ENCODE measurements around the gene MRPL57.

DNA sequence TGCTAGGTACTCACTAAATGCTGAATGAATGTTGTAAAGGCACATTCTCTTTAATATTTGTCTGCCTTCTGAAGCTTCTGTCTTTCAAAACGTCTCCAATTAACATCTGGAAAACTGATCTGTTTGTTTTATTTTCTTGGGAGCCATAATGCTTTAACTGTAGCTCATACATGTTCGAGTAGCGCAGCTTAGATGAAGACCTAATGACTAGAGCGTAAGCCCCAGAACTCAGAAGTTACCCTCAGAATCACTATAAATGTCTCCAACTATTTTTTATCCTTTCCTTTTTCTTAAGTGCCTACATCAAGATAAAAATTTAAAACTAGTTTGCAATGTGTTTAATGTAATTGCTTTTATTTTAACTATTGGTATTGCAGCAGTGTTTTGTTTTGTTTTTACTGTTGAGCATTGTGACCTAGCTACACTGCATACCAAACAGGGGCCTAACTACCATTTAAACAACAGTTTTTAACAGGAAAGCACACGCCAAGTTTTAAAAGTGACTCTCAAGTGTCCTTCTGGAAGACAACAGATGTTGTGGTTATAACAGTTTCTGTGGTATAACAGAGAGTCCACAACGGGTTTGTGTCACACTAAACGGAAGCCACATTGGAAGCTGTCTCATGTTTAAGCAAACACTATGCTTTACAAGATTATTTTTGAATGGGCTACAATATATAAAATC, 42.0 kb downstream of the MRPL57 start:
- TF ChIP-seq, protein P1, sequence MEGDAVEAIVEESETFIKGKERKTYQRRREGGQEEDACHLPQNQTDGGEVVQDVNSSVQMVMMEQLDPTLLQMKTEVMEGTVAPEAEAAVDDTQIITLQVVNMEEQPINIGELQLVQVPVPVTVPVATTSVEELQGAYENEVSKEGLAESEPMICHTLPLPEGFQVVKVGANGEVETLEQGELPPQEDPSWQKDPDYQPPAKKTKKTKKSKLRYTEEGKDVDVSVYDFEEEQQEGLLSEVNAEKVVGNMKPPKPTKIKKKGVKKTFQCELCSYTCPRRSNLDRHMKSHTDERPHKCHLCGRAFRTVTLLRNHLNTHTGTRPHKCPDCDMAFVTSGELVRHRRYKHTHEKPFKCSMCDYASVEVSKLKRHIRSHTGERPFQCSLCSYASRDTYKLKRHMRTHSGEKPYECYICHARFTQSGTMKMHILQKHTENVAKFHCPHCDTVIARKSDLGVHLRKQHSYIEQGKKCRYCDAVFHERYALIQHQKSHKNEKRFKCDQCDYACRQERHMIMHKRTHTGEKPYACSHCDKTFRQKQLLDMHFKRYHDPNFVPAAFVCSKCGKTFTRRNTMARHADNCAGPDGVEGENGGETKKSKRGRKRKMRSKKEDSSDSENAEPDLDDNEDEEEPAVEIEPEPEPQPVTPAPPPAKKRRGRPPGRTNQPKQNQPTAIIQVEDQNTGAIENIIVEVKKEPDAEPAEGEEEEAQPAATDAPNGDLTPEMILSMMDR (IDR thresholded peaks at IDR 0.05), result no peak
- TF ChIP-seq ZNF138 (CRISPR knock-in tag; conservative IDR thresholded peaks at IDR 0.05) (no peak), TEAD4 (CRISPR knock-in tag; IDR thresholded peaks at IDR 0.05) (no peak), MYBL2 (CRISPR knock-in tag; IDR thresholded peaks at IDR 0.05) (no peak), CBFB (CRISPR knock-in tag; IDR thresholded peaks at IDR 0.05; ENCODE audit: low read depth) (no peak), RELA (CRISPR knock-in tag; IDR thresholded peaks at IDR 0.05; ENCODE audit: borderline replicate concordance) (no peak), ELF4 (CRISPR knock-in tag; IDR thresholded peaks at IDR 0.05; ENCODE audit: low read depth) (no peak)
- TF ChIP-seq, protein P2, sequence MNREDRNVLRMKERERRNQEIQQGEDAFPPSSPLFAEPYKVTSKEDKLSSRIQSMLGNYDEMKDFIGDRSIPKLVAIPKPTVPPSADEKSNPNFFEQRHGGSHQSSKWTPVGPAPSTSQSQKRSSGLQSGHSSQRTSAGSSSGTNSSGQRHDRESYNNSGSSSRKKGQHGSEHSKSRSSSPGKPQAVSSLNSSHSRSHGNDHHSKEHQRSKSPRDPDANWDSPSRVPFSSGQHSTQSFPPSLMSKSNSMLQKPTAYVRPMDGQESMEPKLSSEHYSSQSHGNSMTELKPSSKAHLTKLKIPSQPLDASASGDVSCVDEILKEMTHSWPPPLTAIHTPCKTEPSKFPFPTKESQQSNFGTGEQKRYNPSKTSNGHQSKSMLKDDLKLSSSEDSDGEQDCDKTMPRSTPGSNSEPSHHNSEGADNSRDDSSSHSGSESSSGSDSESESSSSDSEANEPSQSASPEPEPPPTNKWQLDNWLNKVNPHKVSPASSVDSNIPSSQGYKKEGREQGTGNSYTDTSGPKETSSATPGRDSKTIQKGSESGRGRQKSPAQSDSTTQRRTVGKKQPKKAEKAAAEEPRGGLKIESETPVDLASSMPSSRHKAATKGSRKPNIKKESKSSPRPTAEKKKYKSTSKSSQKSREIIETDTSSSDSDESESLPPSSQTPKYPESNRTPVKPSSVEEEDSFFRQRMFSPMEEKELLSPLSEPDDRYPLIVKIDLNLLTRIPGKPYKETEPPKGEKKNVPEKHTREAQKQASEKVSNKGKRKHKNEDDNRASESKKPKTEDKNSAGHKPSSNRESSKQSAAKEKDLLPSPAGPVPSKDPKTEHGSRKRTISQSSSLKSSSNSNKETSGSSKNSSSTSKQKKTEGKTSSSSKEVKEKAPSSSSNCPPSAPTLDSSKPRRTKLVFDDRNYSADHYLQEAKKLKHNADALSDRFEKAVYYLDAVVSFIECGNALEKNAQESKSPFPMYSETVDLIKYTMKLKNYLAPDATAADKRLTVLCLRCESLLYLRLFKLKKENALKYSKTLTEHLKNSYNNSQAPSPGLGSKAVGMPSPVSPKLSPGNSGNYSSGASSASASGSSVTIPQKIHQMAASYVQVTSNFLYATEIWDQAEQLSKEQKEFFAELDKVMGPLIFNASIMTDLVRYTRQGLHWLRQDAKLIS (CRISPR knock-in tag; IDR thresholded peaks at IDR 0.05; ENCODE audit: borderline replicate concordance), result no peak
- TF ChIP-seq, protein P3, sequence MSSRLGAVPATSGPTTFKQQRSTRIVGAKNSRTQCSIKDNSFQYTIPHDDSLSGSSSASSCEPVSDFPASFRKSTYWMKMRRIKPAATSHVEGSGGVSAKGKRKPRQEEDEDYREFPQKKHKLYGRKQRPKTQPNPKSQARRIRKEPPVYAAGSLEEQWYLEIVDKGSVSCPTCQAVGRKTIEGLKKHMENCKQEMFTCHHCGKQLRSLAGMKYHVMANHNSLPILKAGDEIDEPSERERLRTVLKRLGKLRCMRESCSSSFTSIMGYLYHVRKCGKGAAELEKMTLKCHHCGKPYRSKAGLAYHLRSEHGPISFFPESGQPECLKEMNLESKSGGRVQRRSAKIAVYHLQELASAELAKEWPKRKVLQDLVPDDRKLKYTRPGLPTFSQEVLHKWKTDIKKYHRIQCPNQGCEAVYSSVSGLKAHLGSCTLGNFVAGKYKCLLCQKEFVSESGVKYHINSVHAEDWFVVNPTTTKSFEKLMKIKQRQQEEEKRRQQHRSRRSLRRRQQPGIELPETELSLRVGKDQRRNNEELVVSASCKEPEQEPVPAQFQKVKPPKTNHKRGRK (CRISPR knock-in tag; IDR thresholded peaks at IDR 0.05; ENCODE audit: borderline replicate concordance), result no peak
- TF ChIP-seq, protein P4, sequence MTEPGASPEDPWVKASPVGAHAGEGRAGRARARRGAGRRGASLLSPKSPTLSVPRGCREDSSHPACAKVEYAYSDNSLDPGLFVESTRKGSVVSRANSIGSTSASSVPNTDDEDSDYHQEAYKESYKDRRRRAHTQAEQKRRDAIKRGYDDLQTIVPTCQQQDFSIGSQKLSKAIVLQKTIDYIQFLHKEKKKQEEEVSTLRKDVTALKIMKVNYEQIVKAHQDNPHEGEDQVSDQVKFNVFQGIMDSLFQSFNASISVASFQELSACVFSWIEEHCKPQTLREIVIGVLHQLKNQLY (CRISPR knock-in tag; IDR thresholded peaks at IDR 0.05), result no peak
- TF ChIP-seq, protein P5, sequence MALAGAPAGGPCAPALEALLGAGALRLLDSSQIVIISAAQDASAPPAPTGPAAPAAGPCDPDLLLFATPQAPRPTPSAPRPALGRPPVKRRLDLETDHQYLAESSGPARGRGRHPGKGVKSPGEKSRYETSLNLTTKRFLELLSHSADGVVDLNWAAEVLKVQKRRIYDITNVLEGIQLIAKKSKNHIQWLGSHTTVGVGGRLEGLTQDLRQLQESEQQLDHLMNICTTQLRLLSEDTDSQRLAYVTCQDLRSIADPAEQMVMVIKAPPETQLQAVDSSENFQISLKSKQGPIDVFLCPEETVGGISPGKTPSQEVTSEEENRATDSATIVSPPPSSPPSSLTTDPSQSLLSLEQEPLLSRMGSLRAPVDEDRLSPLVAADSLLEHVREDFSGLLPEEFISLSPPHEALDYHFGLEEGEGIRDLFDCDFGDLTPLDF (CRISPR knock-in tag; IDR thresholded peaks at IDR 0.05), result no peak
- TF ChIP-seq, protein P6, sequence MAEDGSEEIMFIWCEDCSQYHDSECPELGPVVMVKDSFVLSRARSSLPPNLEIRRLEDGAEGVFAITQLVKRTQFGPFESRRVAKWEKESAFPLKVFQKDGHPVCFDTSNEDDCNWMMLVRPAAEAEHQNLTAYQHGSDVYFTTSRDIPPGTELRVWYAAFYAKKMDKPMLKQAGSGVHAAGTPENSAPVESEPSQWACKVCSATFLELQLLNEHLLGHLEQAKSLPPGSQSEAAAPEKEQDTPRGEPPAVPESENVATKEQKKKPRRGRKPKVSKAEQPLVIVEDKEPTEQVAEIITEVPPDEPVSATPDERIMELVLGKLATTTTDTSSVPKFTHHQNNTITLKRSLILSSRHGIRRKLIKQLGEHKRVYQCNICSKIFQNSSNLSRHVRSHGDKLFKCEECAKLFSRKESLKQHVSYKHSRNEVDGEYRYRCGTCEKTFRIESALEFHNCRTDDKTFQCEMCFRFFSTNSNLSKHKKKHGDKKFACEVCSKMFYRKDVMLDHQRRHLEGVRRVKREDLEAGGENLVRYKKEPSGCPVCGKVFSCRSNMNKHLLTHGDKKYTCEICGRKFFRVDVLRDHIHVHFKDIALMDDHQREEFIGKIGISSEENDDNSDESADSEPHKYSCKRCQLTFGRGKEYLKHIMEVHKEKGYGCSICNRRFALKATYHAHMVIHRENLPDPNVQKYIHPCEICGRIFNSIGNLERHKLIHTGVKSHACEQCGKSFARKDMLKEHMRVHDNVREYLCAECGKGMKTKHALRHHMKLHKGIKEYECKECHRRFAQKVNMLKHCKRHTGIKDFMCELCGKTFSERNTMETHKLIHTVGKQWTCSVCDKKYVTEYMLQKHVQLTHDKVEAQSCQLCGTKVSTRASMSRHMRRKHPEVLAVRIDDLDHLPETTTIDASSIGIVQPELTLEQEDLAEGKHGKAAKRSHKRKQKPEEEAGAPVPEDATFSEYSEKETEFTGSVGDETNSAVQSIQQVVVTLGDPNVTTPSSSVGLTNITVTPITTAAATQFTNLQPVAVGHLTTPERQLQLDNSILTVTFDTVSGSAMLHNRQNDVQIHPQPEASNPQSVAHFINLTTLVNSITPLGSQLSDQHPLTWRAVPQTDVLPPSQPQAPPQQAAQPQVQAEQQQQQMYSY (CRISPR knock-in tag; IDR thresholded peaks at IDR 0.05), result no peak

Data from WTC11 (cell line).